MM.1S (cell line): Measurements from ENCODE around the gene PIP5K1C.

Source experiments
- EZH2 ChIP-seq: fragments of 300-600 bp; sonication (generic); optimal IDR thresholded peaks from 2 replicates; pipeline ENCODE3; 2017; ENCODE audit warnings: low read depth, mild to moderate bottlenecking, antibody characterized with exemption, low read length, mixed read lengths
- EZH2phosphoT487 ChIP-seq: fragments of 300-600 bp; sonication (generic); IDR thresholded peaks from 2 replicates; pipeline ENCODE4 v1.6.1; 2018; ENCODE audit warnings: antibody characterized with exemption, low read length
- TF ChIP-seq, protein P1 (sequence below): fragments of 300-600 bp; sonication (generic); IDR thresholded peaks from 2 replicates; pipeline ENCODE4 v1.5.1; 2016; ENCODE audit warnings: antibody characterized with exemption, low read length, mixed read lengths

GRCh38 chr19:3708207-3708931 lies 8.1 kb upstream of the PIP5K1C start, which contains the start of gene TJP3:
- TF ChIP-seq, protein P1, sequence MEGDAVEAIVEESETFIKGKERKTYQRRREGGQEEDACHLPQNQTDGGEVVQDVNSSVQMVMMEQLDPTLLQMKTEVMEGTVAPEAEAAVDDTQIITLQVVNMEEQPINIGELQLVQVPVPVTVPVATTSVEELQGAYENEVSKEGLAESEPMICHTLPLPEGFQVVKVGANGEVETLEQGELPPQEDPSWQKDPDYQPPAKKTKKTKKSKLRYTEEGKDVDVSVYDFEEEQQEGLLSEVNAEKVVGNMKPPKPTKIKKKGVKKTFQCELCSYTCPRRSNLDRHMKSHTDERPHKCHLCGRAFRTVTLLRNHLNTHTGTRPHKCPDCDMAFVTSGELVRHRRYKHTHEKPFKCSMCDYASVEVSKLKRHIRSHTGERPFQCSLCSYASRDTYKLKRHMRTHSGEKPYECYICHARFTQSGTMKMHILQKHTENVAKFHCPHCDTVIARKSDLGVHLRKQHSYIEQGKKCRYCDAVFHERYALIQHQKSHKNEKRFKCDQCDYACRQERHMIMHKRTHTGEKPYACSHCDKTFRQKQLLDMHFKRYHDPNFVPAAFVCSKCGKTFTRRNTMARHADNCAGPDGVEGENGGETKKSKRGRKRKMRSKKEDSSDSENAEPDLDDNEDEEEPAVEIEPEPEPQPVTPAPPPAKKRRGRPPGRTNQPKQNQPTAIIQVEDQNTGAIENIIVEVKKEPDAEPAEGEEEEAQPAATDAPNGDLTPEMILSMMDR: peak; percentile 23; the same call in 1 of the 2 replicates
- TF ChIP-seq EZH2: no peak
- TF ChIP-seq EZH2phosphoT487: no peak
